NCI-H2029 (cell line): ENCODE results near the gene LPP.

Experiments
- DNase-seq: peaks from one replicate; lab custom pipeline; 2025; lab: John Stamatoyannopoulos, UW

Gene LPP

DNA sequence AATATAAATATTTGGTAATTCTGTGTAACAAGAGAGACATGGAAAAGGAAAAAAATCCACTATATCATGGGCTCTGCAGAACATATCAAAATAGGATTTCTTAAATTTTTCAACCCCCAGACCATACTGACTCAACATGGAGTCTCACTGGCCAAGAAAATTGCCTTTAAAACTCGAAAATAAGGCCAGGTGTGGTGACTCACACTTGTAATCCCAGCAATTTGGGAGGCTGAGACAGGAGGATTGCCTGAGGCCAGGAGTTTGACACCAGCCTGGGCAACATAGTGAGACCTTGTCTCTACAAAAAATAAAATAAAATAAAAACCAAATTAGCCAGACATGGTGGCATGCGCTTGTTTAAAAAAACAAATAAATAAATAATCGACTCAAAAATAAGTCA, 723.4 kb downstream of the LPP start:
- DNase-seq, result no peak

DNA sequence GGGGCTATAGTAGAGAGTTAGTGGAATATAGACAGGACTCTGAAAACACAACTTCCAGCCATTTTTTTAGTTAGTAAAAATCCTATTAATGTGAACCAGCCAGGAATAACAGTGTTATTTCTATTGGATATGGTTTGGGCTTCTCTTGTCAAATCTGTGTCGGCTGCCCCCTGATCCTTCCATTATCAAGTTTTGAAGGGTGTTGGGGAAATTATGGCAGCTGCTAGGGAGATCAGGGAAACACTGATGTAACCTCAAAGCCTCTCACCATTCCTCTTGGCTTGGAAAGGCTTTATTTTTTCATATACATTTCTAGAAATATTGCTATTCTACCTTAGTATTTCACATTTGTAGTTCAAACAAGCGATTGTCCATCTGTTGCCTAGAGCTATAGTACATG, 724.1 kb downstream of the LPP start:
- DNase-seq, result no peak

DNA sequence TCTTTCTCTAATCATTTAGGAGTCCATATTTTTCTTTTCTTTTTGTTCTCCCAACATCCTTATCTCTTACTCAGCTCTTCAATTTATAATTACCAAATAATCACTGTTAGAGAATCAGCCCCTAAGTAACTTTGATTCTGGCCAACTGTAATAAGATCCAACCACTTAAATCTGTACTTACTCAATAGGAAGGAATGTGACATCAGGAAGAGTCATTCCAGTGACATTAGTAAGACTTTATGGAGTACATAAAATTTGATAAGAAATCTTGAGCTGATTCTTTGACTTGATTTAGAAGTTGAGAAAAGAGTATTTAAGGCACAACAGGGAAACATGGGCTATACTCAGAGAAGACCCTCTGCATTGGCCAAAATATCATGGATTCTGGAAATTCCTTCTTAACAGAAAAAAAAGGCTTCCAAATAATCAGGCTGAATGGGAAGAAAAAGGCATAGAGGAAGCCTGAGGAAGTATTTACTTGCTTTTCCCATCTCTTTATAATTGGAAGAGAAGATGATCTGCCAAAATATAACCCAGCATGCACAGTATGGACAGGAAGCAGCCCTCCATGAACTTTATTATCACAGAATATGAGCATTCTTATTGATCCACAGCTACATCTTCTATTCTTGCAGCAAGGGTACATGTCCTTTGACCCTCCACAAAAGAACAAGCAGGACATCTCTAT, 728.1 kb downstream of the LPP start:
- no peak for DNase-seq

- DNase-seq, result no peak
Observed at GRCh38 chr3:188884299-188885043, 730.5 kb downstream of the LPP start.

DNA sequence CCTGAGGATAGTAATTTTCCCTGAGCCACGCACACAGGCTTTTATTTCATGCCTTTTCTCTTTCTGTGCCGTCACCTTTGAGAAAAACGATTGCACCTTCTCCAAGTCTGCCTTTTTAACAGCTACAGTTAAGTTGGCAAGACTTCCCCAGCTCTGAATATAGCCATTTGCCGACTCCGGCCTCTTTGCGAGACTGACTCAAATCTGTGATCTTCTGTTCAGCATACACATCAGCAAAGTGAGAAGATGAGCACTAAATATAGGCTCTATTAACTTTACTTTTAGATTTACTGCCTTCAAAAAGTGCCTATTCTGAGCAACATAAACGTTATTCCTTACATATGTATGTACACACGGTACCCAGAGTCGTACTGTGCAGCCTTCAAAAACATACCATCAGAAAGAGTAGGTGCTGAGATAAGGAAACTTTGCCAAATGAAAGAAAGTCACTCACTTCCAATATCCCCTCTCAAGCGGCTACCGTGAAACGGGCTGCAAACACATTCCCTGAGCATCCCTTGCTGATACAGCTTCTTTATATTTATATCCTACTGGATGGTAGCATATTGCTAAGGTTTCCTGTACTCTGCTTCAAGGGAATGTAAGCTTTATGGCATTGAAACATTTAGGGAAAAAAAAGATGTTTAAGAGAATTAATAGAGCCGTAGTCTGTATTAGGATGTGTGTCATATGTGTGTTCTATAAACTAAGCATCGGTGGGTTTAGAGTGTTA, 734.5 kb downstream of the LPP start:
- DNase-seq, result no peak

DNA sequence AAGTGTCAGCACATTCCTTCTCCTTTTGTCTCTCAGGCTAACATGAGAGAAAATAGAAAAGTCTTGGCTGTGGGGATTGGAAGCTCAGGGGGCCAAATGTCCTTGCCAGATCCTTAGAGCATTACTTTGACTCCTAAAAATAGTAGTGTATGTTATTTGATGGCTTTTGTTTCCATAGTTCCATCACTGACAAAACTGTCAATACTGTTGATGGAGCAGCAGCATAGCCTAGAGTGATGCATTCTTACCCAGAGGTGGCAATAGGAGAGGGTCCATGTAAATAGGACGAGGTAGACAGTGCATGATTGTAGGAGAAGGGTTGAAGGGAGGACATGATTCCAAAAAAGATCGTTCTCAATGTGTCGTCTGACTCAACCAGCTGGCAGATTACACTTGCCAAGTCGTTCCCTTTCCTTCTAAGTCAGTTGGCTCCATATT, 735.1 kb downstream of the LPP start:
- no peak for DNase-seq

- no peak for DNase-seq
Observed at GRCh38 chr3:188890572-188891270, 736.8 kb downstream of the LPP start.

- no peak for DNase-seq
Observed at GRCh38 chr3:188899881-188900280, 745.9 kb downstream of the LPP start.

- no peak for DNase-seq
Observed at GRCh38 chr3:188900421-188900951, 746.5 kb downstream of the LPP start.

DNA sequence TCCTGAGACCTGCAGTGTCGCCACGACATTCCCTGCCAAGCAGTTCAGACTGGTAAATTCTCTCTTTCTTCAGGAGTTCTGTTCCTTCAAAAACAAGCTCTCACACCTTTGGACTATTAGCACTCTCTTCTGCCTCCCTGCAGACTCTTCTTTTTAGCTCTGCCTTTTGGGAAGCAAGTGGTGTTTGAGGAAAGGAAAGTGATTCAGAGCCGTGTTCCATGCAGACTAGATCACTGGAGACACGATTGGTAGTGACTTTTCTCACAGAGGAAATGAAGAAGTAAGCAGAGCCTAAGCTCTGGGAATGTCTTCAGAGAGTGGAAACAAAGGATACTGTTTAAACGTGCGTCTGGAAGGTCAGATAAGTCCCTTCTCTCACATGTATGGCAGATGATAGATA, 747.2 kb downstream of the LPP start:
- no peak for DNase-seq

DNA sequence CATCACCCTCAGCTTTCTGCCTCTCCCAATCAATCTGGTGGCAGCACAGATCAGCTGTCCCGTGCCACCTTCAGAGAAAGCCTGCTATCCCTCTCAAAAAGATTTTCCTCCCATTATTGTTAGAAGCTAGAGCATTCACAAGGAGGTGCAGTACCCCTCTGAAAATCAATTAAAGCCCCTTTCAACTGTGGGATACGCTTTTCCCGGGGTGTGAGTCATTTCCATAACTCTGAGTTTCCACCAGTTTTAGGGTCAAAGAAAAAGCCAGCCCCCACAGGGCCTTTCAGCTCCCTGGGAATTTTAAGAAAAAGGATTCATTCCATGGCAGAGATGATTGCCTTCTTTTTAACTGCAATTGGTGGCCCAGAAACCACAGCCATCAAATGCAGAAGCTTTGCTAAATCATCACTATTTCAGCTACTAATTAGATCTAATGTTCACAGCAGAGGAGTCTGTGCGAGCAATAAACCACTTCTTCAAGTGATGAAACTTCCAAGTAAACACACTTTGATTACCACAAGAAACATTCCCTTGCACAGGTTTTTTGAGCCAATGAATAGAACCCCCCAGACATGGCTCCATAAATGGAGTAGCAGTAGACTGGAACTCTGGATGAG, 747.8 kb downstream of the LPP start:
- DNase-seq, result no peak

GRCh38 chr3:188904670-188905069, 750.7 kb downstream of the LPP start:
- DNase-seq, result no peak

GRCh38 chr3:188905547-188905946, 751.6 kb downstream of the LPP start:
- DNase-seq, result no peak

DNA sequence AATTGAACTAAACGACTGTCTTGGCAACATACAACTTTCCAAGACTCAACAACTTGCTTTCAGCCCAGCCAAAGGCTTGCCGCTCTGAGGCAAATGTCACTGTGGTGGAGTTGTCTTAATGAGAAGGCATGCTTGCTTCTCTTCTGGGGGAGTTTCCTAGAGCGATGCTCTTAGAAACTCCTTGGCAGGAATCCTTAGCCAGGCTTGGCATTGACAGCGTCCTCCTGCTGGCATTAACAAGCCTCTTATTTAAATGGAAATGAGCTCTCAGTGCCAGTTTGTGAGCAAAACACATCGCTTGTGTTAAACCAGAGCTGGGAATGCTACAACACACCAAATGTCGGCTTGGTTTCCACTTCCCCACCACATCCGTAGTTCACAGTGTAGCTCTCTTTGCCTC, 752.3 kb downstream of the LPP start:
- no peak for DNase-seq

- DNase-seq, result no peak
Observed at GRCh38 chr3:188908002-188908850, 754.3 kb downstream of the LPP start.

- no peak for DNase-seq
Observed at GRCh38 chr3:188911026-188911850, 757.3 kb downstream of the LPP start.

- no peak for DNase-seq
Observed at GRCh38 chr3:188913084-188913483, 759.1 kb downstream of the LPP start.

DNA sequence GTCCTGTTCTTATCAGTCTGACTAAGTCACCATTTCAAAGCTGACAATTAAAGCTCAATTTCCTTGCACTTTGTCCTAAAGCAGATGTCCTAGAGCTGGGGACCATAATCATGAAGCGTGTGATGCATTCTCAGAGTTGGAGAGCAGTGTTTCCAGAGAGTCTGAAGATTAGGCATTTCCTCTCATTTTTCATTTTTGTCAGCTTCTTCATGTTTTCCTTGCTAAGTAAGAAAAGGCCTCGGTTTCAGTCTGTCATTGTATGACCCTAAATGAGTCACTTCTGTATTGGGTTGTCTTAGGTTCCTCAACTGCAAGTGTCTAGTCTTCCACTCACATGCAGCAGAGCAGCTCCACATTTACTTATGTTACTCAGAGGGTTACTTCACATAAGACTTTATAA, 760.6 kb downstream of the LPP start:
- DNase-seq, result no peak

DNA sequence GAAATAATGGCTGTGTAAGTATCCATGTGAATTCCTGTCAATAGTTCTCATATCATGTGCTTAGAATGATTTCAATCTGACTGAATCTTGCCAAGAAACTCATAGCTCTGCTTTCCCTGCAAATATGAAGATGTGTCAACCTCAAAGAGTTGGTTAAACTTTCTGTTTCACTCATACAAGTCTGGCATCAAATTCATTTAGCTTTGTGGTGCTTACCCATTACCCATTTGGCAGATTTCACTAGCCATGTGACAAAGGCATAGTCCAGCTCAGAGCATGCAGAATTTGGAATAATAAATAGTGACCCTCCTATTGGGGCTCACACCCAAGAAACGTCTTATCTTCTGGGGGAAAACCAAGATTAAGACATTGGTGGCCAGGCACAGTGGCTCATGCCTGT, 761.2 kb downstream of the LPP start:
- DNase-seq, result no peak

- DNase-seq, result no peak
Observed at GRCh38 chr3:188916934-188917401, 763.0 kb downstream of the LPP start.
